Forelimb muscle (tissue), 1 donor: Measurements from ENCODE around the gene PPP3R1. TPM values are rescaled to one million over a fixed set of nuclear protein-coding genes. Genes with fewer than 3 reads are reported as not detected.
A peak's percentile ranks its signal among the peaks of the same experiment; 100 is the strongest.
"Not testable (repeated sequence)": the region's sequence is repeated elsewhere in the genome, so short reads cannot be mapped to it uniquely, and the experiment has no call there.

ENCODE experiments used
- DNase-seq: peaks from one replicate; pipeline ENCODE4 v3.0.0-alpha.2; 2013; ENCODE audit warnings: low read depth
- polyA plus RNA-seq: library from polyadenylated mRNA; unstranded; fragments of 120-200 nt; gene quantifications from one replicate; pipeline ENCODE4 v1.2.1, GENCODE V29; 2013; ENCODE audit not compliant: insufficient read length

The PPP3R1 gene
- polyA plus RNA-seq, 1 donor = 45.7 TPM

GRCh38 chr2:68188831-68189230 is 63.5 kb downstream of the PPP3R1 start:
- DNase-seq = no peak

GRCh38 chr2:68187329-68187728 is 65.0 kb downstream of the PPP3R1 start:
- no peak for DNase-seq

- DNase-seq = no peak
Measured at GRCh38 chr2:68185541-68186164, 66.7 kb downstream of the PPP3R1 start.

- DNase-seq = no peak
Measured at GRCh38 chr2:68182902-68183301, 69.4 kb downstream of the PPP3R1 start.

- DNase-seq = no peak
Measured at GRCh38 chr2:68178954-68179627, 73.2 kb downstream of the PPP3R1 start.

GRCh38 chr2:68178432-68178831 is 73.9 kb downstream of the PPP3R1 start:
- DNase-seq = no peak

GRCh38 chr2:68177541-68177940 is 74.8 kb downstream of the PPP3R1 start:
- no peak for DNase-seq

GRCh38 chr2:68176657-68177056 is 75.7 kb downstream of the PPP3R1 start:
- no peak for DNase-seq

GRCh38 chr2:68175210-68175609 is 77.1 kb downstream of the PPP3R1 start:
- DNase-seq = not testable (repeated sequence)

GRCh38 chr2:68172990-68173700 is 79.2 kb downstream of the PPP3R1 start:
- DNase-seq = no peak

- no peak for DNase-seq
Measured at GRCh38 chr2:68172521-68172920, 79.8 kb downstream of the PPP3R1 start.

GRCh38 chr2:68171684-68172083 is 80.6 kb downstream of the PPP3R1 start:
- no peak for DNase-seq

- no peak for DNase-seq
Measured at GRCh38 chr2:68171146-68171545, 81.2 kb downstream of the PPP3R1 start.

- DNase-seq = no peak
Measured at GRCh38 chr2:68169308-68169707, 83.0 kb downstream of the PPP3R1 start.

GRCh38 chr2:68167186-68167585 is 85.1 kb downstream of the PPP3R1 start:
- DNase-seq = no peak

GRCh38 chr2:68163641-68164040 is 88.7 kb downstream of the PPP3R1 start:
- no peak for DNase-seq

- no peak for DNase-seq
Measured at GRCh38 chr2:68158134-68158447, 94.2 kb downstream of the PPP3R1 start.

GRCh38 chr2:68157402-68158133 is 94.8 kb downstream of the PPP3R1 start, which contains the start of gene PNO1:
Gene PNO1, plus strand, starts transcription at chr2:68157888. Its CDS starts 47 bp downstream, at chr2:68157935.
- peak; percentile 91 for DNase-seq

- DNase-seq = peak; percentile 1
Measured at GRCh38 chr2:68157002-68157401, 95.3 kb downstream of the PPP3R1 start.

GRCh38 chr2:68156419-68156818 is 95.9 kb downstream of the PPP3R1 start:
- DNase-seq = no peak

GRCh38 chr2:68155618-68156017 is 96.7 kb downstream of the PPP3R1 start:
- DNase-seq = no peak

- no peak for DNase-seq
Measured at GRCh38 chr2:68152681-68153347, 99.5 kb downstream of the PPP3R1 start.
